Measurements from ENCODE around the gene SORCS1. TPM values are rescaled to one million over a fixed set of nuclear protein-coding genes. Genes with fewer than 3 reads are reported as not detected.

Gene SORCS1
- total RNA-seq, 4 donors from 2014 or later = 34.3 to 85.0 (median 49.3) TPM

GRCh38 chr10:106795619-106796018 is 368.9 kb downstream of the SORCS1 start:
- no peak overlapping the region for H3K27ac ChIP-seq
- no peaks in the 10 kb centered on the region for H3K27me3 ChIP-seq
- H3K9me3 ChIP-seq = peaks cover 0 to 3% (median 1%) of the 10 kb centered on the region in 4 donors
- TF ChIP-seq EP300 (IDR thresholded peaks at IDR 0.05) (no peak), CTCF (IDR thresholded peaks at IDR 0.05) (peak; percentile 10 to 60 (median 32))
- no peaks in the 10 kb centered on the region for H3K4me1 ChIP-seq
- 20 to 26% methylated on average over 4 of the region's 4 CpGs for WGBS, 2 donors
- H3K4me3 ChIP-seq = no peak overlapping the region
- DNase-seq (ENCODE audit: low spot score in 2 of 2) = peak in 1 of 2 donors; percentile 34
- no peaks in the 10 kb centered on the region for H3K36me3 ChIP-seq

GRCh38 chr10:106793617-106794016 is 370.9 kb downstream of the SORCS1 start:
- H3K9me3 ChIP-seq = no peaks in the 10 kb centered on the region
- no peak overlapping the region for H3K4me3 ChIP-seq
- H3K27me3 ChIP-seq = no peaks in the 10 kb centered on the region
- no peak for TF ChIP-seq CTCF (IDR thresholded peaks at IDR 0.05)
- no peak for TF ChIP-seq EP300 (IDR thresholded peaks at IDR 0.05)
- TF ChIP-seq POLR2A (IDR thresholded peaks at IDR 0.05) = no peak
- no peaks in the 10 kb centered on the region for H3K36me3 ChIP-seq
- WGBS, 2 donors = 10 to 24% methylated on average over 1 of the region's 1 CpG
- H3K4me1 ChIP-seq = no peaks in the 10 kb centered on the region
- no peak for DNase-seq (ENCODE audit: low spot score in 2 of 2)
- peak overlapping the region in 2 of 4 donors; percentile 4 to 9 for H3K27ac ChIP-seq

- Histone ChIP-seq H3K4me3 (no peak overlapping the region), H3K36me3 (no peaks in the 10 kb centered on the region), H3K27ac (no peak overlapping the region), H3K4me1 (no peaks in the 10 kb centered on the region), H3K27me3 (no peaks in the 10 kb centered on the region), H3K9me3 (no peaks in the 10 kb centered on the region)
- 83 to 93% methylated on average over 2 of the region's 2 CpGs for WGBS, 2 donors
- TF ChIP-seq EP300 (IDR thresholded peaks at IDR 0.05) = no peak
- no peak for TF ChIP-seq POLR2A (IDR thresholded peaks at IDR 0.05)
- TF ChIP-seq CTCF (IDR thresholded peaks at IDR 0.05) = no peak
- DNase-seq (ENCODE audit: low spot score in 2 of 2) = no peak
Measured at GRCh38 chr10:106789623-106790022, 374.9 kb downstream of the SORCS1 start.

GRCh38 chr10:106788982-106789381 is 375.5 kb downstream of the SORCS1 start:
- DNase-seq (ENCODE audit: low spot score in 2 of 2) = no peak
- H3K4me3 ChIP-seq = no peak overlapping the region
- no peaks in the 10 kb centered on the region for H3K9me3 ChIP-seq
- TF ChIP-seq POLR2A (IDR thresholded peaks at IDR 0.05) = no peak
- no peak for TF ChIP-seq CTCF (IDR thresholded peaks at IDR 0.05)
- TF ChIP-seq EP300 (IDR thresholded peaks at IDR 0.05) = no peak
- H3K4me1 ChIP-seq = no peaks in the 10 kb centered on the region
- no peak overlapping the region for H3K27ac ChIP-seq
- H3K27me3 ChIP-seq = no peaks in the 10 kb centered on the region
- H3K36me3 ChIP-seq = no peaks in the 10 kb centered on the region
- 95 to 96% methylated on average over 3 of the region's 3 CpGs for WGBS, 2 donors

GRCh38 chr10:106785528-106785927 is 379.0 kb downstream of the SORCS1 start:
- Histone ChIP-seq H3K27me3 (no peaks in the 10 kb centered on the region), H3K27ac (no peak overlapping the region), H3K4me3 (no peak overlapping the region), H3K4me1 (no peaks in the 10 kb centered on the region), H3K36me3 (no peaks in the 10 kb centered on the region), H3K9me3 (no peaks in the 10 kb centered on the region)
- 71 to 76% methylated on average over 3 of the region's 3 CpGs for WGBS, 2 donors
- TF ChIP-seq POLR2A (IDR thresholded peaks at IDR 0.05) = no peak
- no peak for TF ChIP-seq CTCF (IDR thresholded peaks at IDR 0.05)
- TF ChIP-seq EP300 (IDR thresholded peaks at IDR 0.05) = no peak
- no peak for DNase-seq (ENCODE audit: low spot score in 2 of 2)

Data from tibial nerve (tissue), 4 donors.